Subcutaneous abdominal adipose tissue (tissue), 5 donors: ENCODE measurements around the gene PRAMEF14.
"Not testable (repeated sequence)": the region's sequence is repeated elsewhere in the genome, so short reads cannot be mapped to it uniquely, and the experiment has no call there.

Experiments
- H3K27ac ChIP-seq: one replicate; pipeline ENCODE4 v1.7.0; 2013; ENCODE audit warnings: low read depth, mild to moderate bottlenecking, inconsistent platforms, low read length, moderate library complexity
- H3K27me3 ChIP-seq, 5 donors: one replicate each; pipeline ENCODE4 v1.7.0; 2013; ENCODE audit warnings: low read length in 5 of 5, inconsistent platforms in 1 of 5; ENCODE audit not compliant: control insufficient read depth in 5 of 5, insufficient read depth in 4 of 5
- H3K36me3 ChIP-seq, 5 donors: one replicate each; pipeline ENCODE4 v1.7.0; 2013; ENCODE audit warnings: low read length in 5 of 5; ENCODE audit not compliant: control insufficient read depth in 5 of 5, insufficient read depth in 5 of 5
- H3K4me1 ChIP-seq, 5 donors: one replicate each; pipeline ENCODE4 v1.7.0; 2013; ENCODE audit warnings: low read length in 5 of 5, mild to moderate bottlenecking in 3 of 5, moderate library complexity in 1 of 5; ENCODE audit not compliant: control insufficient read depth in 5 of 5, insufficient read depth in 5 of 5
- H3K4me3 ChIP-seq, 5 donors: one replicate each; pipeline ENCODE4 v1.7.0; 2013; ENCODE audit warnings: low read length in 5 of 5, low read depth in 1 of 5
- H3K9ac ChIP-seq, 5 donors: one replicate each; pipeline ENCODE4 v1.7.0; 2013; ENCODE audit warnings: low read length in 5 of 5, mild to moderate bottlenecking in 4 of 5, moderate library complexity in 3 of 5
- H3K9me3 ChIP-seq, 5 donors: one replicate each; pipeline ENCODE4 v1.7.0; 2013; ENCODE audit warnings: low read length in 5 of 5; ENCODE audit not compliant: control insufficient read depth in 5 of 5
- donor health status: healthy.
- donor health status: healthy.
- donor health status: healthy.
- donor health status: healthy.
- donor health status: healthy.

PRAMEF14 gene

DNA sequence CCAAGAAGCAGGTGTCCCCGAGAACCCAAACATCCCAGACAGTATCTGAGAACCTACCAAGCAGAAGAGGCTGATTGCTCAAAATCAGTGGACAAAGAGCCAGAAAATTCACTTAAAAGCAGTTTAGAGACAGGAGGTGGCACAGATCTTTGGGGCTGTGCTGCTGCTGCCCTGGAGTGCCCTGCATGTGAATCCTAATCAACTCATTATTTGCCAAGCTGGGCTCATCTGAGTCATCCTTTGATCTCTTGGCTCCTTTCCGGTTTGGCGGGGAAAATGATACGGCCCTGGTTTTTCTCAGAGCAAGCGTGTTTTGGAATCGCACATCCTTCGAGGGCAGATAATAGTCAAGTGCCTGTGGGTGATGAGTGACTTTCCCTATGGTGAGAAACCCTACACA lies 15.4 kb upstream of the PRAMEF14 start:
- H3K9ac ChIP-seq, H3K36me3 ChIP-seq, H3K9me3 ChIP-seq, H3K27me3 ChIP-seq, H3K27ac ChIP-seq, H3K4me1 ChIP-seq, H3K4me3 ChIP-seq: not testable (repeated sequence)

DNA sequence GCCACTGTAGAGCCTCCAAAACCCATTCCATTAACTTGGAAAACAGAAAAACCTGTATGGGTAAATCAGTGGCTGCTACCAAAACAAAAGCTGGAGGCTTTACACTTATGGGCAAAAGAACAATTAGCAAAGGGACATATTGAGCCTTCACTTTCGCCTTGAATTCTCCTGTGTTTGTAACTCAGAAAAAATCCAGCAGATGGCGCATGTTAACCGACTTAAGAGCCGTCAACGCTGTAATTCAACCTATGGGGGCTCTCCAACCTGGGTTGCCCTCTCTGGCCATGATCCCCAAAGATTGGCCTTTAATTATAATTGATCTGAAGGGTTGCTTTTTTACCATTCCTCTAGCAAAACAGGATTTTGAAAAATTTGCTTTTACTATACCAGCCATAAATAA lies 9.8 kb upstream of the PRAMEF14 start:
- not testable (repeated sequence) for H3K27me3 ChIP-seq, H3K36me3 ChIP-seq, H3K4me3 ChIP-seq, H3K27ac ChIP-seq, H3K9ac ChIP-seq, H3K4me1 ChIP-seq, H3K9me3 ChIP-seq

DNA sequence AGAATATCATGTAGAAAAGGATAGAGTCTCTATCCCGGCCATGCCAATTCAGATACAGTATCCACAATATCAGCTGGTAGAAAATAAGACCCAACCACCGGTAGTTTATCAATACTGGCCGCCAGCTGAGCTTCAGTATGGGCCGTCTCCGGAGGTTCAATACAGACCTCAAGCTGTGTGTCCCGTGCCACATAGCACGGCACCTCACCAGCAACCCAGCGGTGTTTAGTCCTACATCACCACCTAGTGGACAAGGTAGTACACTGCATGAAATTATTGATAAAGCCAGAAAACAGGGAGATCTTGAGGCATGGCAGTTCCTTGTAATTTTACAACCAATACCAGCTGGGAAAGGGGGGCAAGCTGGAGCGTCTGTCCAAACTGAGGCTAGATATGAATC lies 7.5 kb upstream of the PRAMEF14 start:
- H3K27ac ChIP-seq, H3K9me3 ChIP-seq, H3K4me3 ChIP-seq, H3K27me3 ChIP-seq, H3K36me3 ChIP-seq, H3K9ac ChIP-seq, H3K4me1 ChIP-seq: not testable (repeated sequence)

DNA sequence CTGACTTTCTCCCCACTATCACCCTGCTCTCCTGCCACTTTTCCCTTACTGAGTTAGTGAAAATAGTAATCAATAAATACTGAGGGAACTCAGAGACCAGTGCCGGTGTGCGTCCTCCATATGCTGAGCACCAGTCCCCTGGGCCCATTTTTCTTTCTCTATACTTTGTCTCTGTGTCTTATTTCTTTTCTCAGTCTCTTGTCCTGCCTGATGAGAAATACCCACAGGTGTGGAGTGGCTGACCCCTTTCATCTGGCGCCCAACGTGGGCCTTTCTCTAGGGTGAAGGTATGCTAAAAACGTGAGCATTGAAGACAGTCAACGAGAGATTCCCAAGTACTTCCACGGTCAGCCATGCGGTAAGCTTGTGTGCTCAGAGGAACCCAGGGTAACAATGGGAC lies 6.5 kb upstream of the PRAMEF14 start:
- H3K9me3 ChIP-seq, H3K9ac ChIP-seq: not testable (repeated sequence)

GRCh38 chr1:13342496-13342895 lies 4.4 kb downstream of the PRAMEF14 start:
- H3K27ac ChIP-seq, H3K4me3 ChIP-seq, H3K4me1 ChIP-seq, H3K9ac ChIP-seq, H3K9me3 ChIP-seq, H3K36me3 ChIP-seq, H3K27me3 ChIP-seq: not testable (repeated sequence)

More for the DNA sequence above, 6.5 kb upstream of the PRAMEF14 start:
- not testable (repeated sequence) for H3K4me3 ChIP-seq, H3K4me1 ChIP-seq, H3K36me3 ChIP-seq, H3K27me3 ChIP-seq, H3K27ac ChIP-seq

DNA sequence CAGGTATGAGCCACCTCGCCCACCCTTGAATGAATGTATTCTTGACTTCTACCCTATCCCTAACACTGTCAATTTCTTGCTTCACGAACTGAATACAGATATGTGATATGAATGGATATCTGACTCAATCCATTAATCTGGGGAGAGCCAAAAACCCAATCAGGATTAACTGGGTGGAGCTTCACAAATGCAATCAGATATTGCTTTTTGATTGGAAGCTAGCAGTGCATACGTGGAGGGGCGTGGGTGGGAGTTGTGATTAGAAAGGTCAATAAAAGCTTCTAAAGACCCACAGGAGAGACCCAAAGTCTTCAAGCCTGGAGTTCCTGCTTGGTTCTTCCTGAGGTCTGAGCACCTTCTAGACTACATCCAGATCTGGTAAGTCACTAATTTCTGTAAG lies 31.7 kb downstream of the PRAMEF14 start, which contains the start of gene PRAMEF15:
PRAMEF15 (plus strand) TSS at position 301 of the 400 bp plus-strand sequence. CDS start 2,827 bp downstream, outside the sequence.
- not testable (repeated sequence) for H3K9ac ChIP-seq, H3K9me3 ChIP-seq, H3K36me3 ChIP-seq, H3K27me3 ChIP-seq, H3K27ac ChIP-seq, H3K4me1 ChIP-seq, H3K4me3 ChIP-seq

DNA sequence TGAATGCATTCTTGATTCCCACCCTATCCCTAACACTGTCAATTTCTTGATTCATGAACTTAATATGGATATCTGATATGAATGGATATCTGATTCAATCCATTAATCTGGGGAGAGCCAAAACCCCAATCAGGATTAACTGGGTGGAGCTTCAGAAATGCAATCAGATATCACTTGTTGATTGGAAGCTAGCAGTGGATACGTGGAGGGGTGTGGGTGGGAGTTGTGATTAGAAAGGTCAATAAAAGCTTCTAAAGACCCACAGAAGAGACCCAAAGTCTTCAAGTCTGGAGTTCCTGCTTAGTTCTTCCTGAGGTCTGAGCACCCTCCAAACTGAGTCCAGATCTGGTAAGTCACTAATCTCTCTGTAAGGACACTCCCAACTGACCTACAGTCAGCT lies 43.7 kb downstream of the PRAMEF14 start, which contains the start of gene PRAMEF33:
PRAMEF33 (plus strand) TSS at position 301 of the 400 bp plus-strand sequence. CDS start 2,416 bp downstream, outside the sequence.
- not testable (repeated sequence) for H3K36me3 ChIP-seq, H3K4me1 ChIP-seq, H3K9me3 ChIP-seq, H3K27ac ChIP-seq, H3K4me3 ChIP-seq, H3K27me3 ChIP-seq, H3K9ac ChIP-seq

DNA sequence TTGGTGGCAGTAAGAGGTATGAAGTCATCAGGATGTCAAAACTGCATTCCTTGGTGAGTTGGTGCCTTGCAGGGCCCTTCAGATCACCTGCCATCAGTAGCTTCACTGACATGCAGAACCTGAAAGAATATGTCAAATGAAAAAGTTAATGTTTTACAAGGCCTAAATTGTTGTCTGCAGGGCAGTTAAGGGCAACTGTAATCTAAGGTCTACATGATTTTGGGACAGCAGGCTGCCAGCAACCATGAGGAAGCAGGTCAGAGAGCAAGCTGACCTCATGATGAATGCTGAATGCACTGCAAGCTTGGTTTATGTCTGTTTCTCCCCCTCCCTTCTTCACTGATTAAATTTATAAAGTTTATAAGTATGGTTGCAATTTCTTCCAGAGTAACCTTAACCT lies 44.7 kb downstream of the PRAMEF14 start:
- H3K36me3 ChIP-seq, H3K9me3 ChIP-seq, H3K27ac ChIP-seq, H3K9ac ChIP-seq, H3K4me3 ChIP-seq, H3K27me3 ChIP-seq, H3K4me1 ChIP-seq: not testable (repeated sequence)

- H3K9ac ChIP-seq, H3K27ac ChIP-seq, H3K9me3 ChIP-seq, H3K36me3 ChIP-seq, H3K27me3 ChIP-seq, H3K4me1 ChIP-seq, H3K4me3 ChIP-seq: not testable (repeated sequence)
These were observed 48.2 kb downstream of the PRAMEF14 start for GRCh38 chr1:13298699-13299098.

DNA sequence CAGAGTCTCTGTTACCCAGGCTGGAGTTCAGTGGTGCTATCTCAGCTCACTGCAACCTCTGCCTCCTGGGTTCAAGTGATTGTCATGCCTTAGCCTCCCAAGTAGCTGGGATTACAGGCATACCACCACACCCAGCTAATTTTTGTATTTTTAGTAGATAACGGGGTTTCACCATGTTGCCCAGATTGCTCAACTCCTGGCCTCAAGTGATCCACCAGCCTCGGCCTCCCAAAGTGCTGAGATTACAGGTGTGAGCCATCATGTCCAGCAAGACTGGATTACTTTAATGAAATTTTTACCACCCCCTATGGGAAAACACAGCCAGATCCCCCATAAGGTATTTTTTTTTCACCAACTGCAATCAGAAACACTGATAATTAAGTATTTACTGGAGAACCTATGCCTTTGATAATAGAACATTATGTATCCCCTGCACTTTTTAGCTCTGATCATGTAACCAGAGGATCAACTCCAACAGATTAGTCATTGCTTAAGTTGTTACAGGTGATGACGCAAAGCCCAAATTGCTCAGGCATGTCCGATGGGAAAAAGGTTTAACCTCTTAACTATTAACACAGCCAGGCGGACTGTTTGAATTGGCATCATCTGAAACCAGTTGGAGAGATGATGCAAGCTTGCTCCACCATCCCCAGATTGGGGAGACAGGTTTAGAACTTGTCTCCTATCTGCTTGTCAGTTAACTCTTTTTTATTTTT lies 49.6 kb downstream of the PRAMEF14 start:
- not testable (repeated sequence) for H3K27me3 ChIP-seq, H3K9me3 ChIP-seq, H3K4me3 ChIP-seq, H3K27ac ChIP-seq, H3K9ac ChIP-seq, H3K4me1 ChIP-seq, H3K36me3 ChIP-seq
